Measurements from ENCODE around the gene DNAH8.

- no peak for TF ChIP-seq EZH2 (IDR thresholded peaks at IDR 0.05; ENCODE audit: insufficient read depth, low read length)
- no peak for TF ChIP-seq CTCF (IDR thresholded peaks at IDR 0.05; ENCODE audit: insufficient read depth, low read depth, low read length)
Observed at GRCh38 chr6:38789256-38789655, 74.1 kb downstream of the DNAH8 start.
